Trophoblast cell (in vitro differentiated cells and primary cell): ENCODE data around the gene PLA2G10.

Source experiments
- DNase-seq, 2 donors: peaks; one replicate each; pipeline ENCODE4 v3.0.0-alpha.2; 2016
- H2AFZ ChIP-seq: 2 replicates; pipeline ENCODE4 v1.6.1; 2013; ENCODE audit warnings: low read length, moderate library complexity, mild to moderate bottlenecking; ENCODE audit not compliant: insufficient read depth, poor library complexity
- H2AK5ac ChIP-seq: 2 replicates; pipeline ENCODE4 v1.6.1; 2013; ENCODE audit warnings: mild to moderate bottlenecking, low read length
- H2BK120ac ChIP-seq: 2 replicates; pipeline ENCODE4 v1.6.1; 2013; ENCODE audit warnings: low read length, mild to moderate bottlenecking, moderate library complexity; ENCODE audit not compliant: insufficient read depth, poor library complexity
- H2BK12ac ChIP-seq: 2 replicates; pipeline ENCODE4 v1.6.1; 2013; ENCODE audit warnings: mild to moderate bottlenecking, low read length, moderate library complexity
- H2BK5ac ChIP-seq: 2 replicates; pipeline ENCODE4 v1.6.1; 2013; ENCODE audit warnings: low read length, low read depth, moderate library complexity, mild to moderate bottlenecking; ENCODE audit not compliant: poor library complexity
- H3K14ac ChIP-seq: 2 replicates; pipeline ENCODE4 v1.6.1; 2013; ENCODE audit warnings: mild to moderate bottlenecking, low read length
- H3K18ac ChIP-seq: 2 replicates; pipeline ENCODE4 v1.6.1; 2013; ENCODE audit warnings: mild to moderate bottlenecking, low read length
- H3K23ac ChIP-seq: 2 replicates; pipeline ENCODE4 v1.6.1; 2013; ENCODE audit warnings: low read length
- H3K27ac ChIP-seq: 2 replicates; pipeline ENCODE4 v1.5.1; 2013; ENCODE audit warnings: low read depth, mild to moderate bottlenecking, inconsistent platforms, low read length, moderate library complexity
- H3K27me3 ChIP-seq: 2 replicates; pipeline ENCODE4 v1.6.1; 2013; ENCODE audit warnings: inconsistent platforms, mild to moderate bottlenecking, low read length, moderate library complexity; ENCODE audit not compliant: insufficient read depth
- H3K36me3 ChIP-seq, 2 experiments: 1 replicate in 1 of 2; 2 replicates in 1 of 2; pipeline ENCODE4 v1.6.1; 2013; ENCODE audit warnings: low read length in 2 of 2, mild to moderate bottlenecking in 2 of 2, moderate library complexity in 1 of 2; ENCODE audit not compliant: insufficient read depth in 2 of 2, control insufficient read depth in 1 of 2
- H3K4ac ChIP-seq: 2 replicates; pipeline ENCODE4 v1.6.1; 2013; ENCODE audit warnings: low read depth, mild to moderate bottlenecking, low read length, moderate library complexity
- H3K4me1 ChIP-seq, 2 experiments: 1 replicate in 1 of 2; 2 replicates in 1 of 2; pipeline ENCODE4 v1.6.1; 2013; ENCODE audit warnings: low read length in 2 of 2, mild to moderate bottlenecking in 2 of 2, moderate library complexity in 1 of 2; ENCODE audit not compliant: insufficient read depth in 2 of 2, control insufficient read depth in 1 of 2
- H3K4me2 ChIP-seq: 2 replicates; pipeline ENCODE4 v1.6.1; 2013; ENCODE audit warnings: inconsistent platforms, mild to moderate bottlenecking, low read length, moderate library complexity
- H3K4me3 ChIP-seq: 2 replicates; pipeline ENCODE4 v1.5.1; 2013; ENCODE audit warnings: mild to moderate bottlenecking, low read depth, low read length, inconsistent platforms
- H3K79me1 ChIP-seq: one replicate; pipeline ENCODE4 v1.6.1; 2013; ENCODE audit warnings: low read length
- H3K79me2 ChIP-seq: 2 replicates; pipeline ENCODE4 v1.6.1; 2013; ENCODE audit warnings: low read length, mild to moderate bottlenecking; ENCODE audit not compliant: control insufficient read depth, insufficient read depth, poor library complexity
- H3K9ac ChIP-seq: 2 replicates; pipeline ENCODE4 v1.6.1; 2013; ENCODE audit warnings: mild to moderate bottlenecking, low read length
- H3K9me3 ChIP-seq: 2 replicates; pipeline ENCODE4 v1.6.1; 2013; ENCODE audit warnings: low read depth, mild to moderate bottlenecking, control low read depth, inconsistent platforms, low read length; ENCODE audit not compliant: insufficient read depth
- H4K12ac ChIP-seq: 2 replicates; pipeline ENCODE4 v1.6.1; 2013; ENCODE audit warnings: low read depth, mild to moderate bottlenecking, low read length, moderate library complexity
- H4K8ac ChIP-seq: 2 replicates; pipeline ENCODE4 v1.6.1; 2013; ENCODE audit warnings: low read depth, mild to moderate bottlenecking, low read length, moderate library complexity
- H4K91ac ChIP-seq: one replicate; pipeline ENCODE4 v1.6.1; 2013; ENCODE audit warnings: low read depth, mild to moderate bottlenecking, low read length, moderate library complexity
- WGBS: extraction: QIAGEN DNeasy Blood & Tissue Kit; methylation state at CpG from one replicate; pipeline ENCODE4 v1.1.7; 2013; ENCODE audit warnings: missing lambda C conversion rate; ENCODE audit not compliant: insufficient read length, insufficient coverage; ENCODE audit errors: extremely low coverage; 5-methylcytosine and 5-hydroxymethylcytosine counted together

The PLA2G10 gene

GRCh38 chr16:14652726-14653125, 41.4 kb downstream of the PLA2G10 start:
- Histone ChIP-seq H3K27ac (no peak overlapping the region), H3K79me1 (no peaks in the 10 kb centered on the region), H3K27me3 (no peaks in the 10 kb centered on the region), H3K79me2 (no peaks in the 10 kb centered on the region), H3K9ac (no peak overlapping the region), H3K4me3 (no peak overlapping the region), H3K23ac (no peak overlapping the region), H3K18ac (no peak overlapping the region), H4K8ac (no peak overlapping the region), H2BK120ac (no peak overlapping the region), H3K36me3 (peaks cover 34 to 54% of the 10 kb centered on the region in 2 experiments), H3K9me3 (no peaks in the 10 kb centered on the region), H2AK5ac (no peak overlapping the region), H2BK12ac (no peak overlapping the region), H3K4me1 (no peaks in the 10 kb centered on the region), H3K14ac (no peak overlapping the region), H3K4ac (no peak overlapping the region), H2AFZ (no peak overlapping the region), H4K12ac (no peak overlapping the region), H4K91ac (no peak overlapping the region), H3K4me2 (no peak overlapping the region), H2BK5ac (no peak overlapping the region)
- DNase-seq = no peak
- WGBS = no CpG with 5 or more reads among the region's 2 CpGs

DNA sequence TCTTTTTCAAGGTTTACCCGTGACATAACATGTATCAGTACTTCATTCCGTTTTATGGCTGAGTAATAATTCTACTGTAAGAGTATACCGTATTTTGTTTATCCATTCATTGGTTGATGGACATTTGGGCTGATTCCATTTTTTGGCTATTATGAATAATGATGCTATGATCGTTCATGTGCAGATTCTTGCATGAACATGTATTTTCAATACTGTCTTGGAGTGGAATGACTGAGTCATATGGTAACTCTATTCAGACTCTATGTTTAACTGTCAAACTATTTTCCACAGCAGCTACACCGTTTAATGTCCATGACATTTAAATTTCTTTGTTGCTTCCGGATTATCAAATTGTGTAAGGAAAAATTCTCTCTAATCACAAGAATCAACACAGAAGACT, 43.5 kb downstream of the PLA2G10 start:
- DNase-seq = no peak
- Histone ChIP-seq H3K18ac (no peak overlapping the region), H3K4me1 (no peaks in the 10 kb centered on the region), H3K9me3 (no peaks in the 10 kb centered on the region), H4K8ac (no peak overlapping the region), H3K14ac (no peak overlapping the region), H3K36me3 (peaks cover 44 to 56% of the 10 kb centered on the region in 2 experiments), H2AK5ac (no peak overlapping the region), H3K4me3 (no peak overlapping the region), H4K91ac (no peak overlapping the region), H3K79me2 (no peaks in the 10 kb centered on the region), H3K23ac (no peak overlapping the region), H3K4ac (no peak overlapping the region), H3K27me3 (no peaks in the 10 kb centered on the region), H2BK12ac (no peak overlapping the region), H3K9ac (no peak overlapping the region), H2AFZ (no peak overlapping the region), H2BK120ac (no peak overlapping the region), H3K27ac (no peak overlapping the region), H4K12ac (no peak overlapping the region), H3K4me2 (no peak overlapping the region), H2BK5ac (no peak overlapping the region), H3K79me1 (no peaks in the 10 kb centered on the region)
- WGBS = no CpG with 5 or more reads among the region's 6 CpGs

DNA sequence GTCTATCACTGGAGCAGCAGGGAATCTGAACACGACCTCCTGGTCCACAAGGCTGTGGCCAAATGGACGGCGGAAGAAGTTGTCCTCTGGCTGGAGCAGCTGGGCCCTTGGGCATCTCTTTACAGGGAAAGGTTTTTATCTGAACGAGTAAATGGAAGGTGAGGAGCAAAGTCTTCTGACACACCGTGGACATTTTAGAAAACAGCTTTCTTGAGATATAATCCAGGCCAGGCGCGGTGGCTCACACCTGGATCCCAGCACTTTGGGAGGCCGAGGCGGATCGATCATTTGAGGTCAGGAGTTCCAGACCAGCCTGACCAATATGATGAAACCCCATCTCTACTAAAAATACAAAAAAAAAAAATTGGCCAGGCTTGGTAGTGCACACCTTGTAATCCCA, 44.3 kb downstream of the PLA2G10 start:
- no peak overlapping the region for H2BK120ac ChIP-seq
- no peak for DNase-seq
- H3K27ac ChIP-seq = no peak overlapping the region
- no peaks in the 10 kb centered on the region for H3K9me3 ChIP-seq
- no peak overlapping the region for H4K91ac ChIP-seq
- no peak overlapping the region for H3K14ac ChIP-seq
- no CpG with 5 or more reads among the region's 10 CpGs for WGBS
- no peak overlapping the region for H4K12ac ChIP-seq
- no peak overlapping the region for H2BK5ac ChIP-seq
- no peak overlapping the region for H2AK5ac ChIP-seq
- no peak overlapping the region for H3K18ac ChIP-seq
- H3K79me2 ChIP-seq = no peaks in the 10 kb centered on the region
- H3K9ac ChIP-seq = no peak overlapping the region
- no peaks in the 10 kb centered on the region for H3K4me1 ChIP-seq
- H4K8ac ChIP-seq = no peak overlapping the region
- H3K4me2 ChIP-seq = no peak overlapping the region
- H3K23ac ChIP-seq = no peak overlapping the region
- H3K79me1 ChIP-seq = no peaks in the 10 kb centered on the region
- peaks cover 45 to 55% of the 10 kb centered on the region in 2 experiments for H3K36me3 ChIP-seq
- no peak overlapping the region for H2AFZ ChIP-seq
- no peak overlapping the region for H2BK12ac ChIP-seq
- no peak overlapping the region for H3K4me3 ChIP-seq
- no peaks in the 10 kb centered on the region for H3K27me3 ChIP-seq
- no peak overlapping the region for H3K4ac ChIP-seq

DNA sequence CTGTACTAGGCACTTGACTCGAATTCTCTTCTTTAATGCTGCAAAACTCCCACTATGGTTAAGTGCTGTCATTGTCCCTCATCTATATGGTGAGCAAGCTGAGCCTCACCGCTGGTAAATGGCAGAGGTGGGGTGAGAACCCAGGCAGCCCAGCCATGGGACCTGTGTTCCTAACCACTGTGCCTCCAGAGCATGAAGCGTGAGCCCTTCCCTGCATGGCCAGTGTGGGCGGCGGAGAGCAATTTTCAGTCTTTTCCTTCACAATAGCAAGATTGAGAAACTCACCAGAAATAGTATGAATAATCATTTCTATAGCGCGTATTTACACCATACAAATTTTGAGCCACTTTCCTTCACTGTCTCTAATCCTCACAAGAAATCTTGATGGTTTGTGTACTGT, 52.2 kb downstream of the PLA2G10 start:
- H3K14ac ChIP-seq = no peak overlapping the region
- WGBS = no CpG with 5 or more reads among the region's 7 CpGs
- H4K8ac ChIP-seq = no peak overlapping the region
- peaks cover 30 to 37% of the 10 kb centered on the region in 2 experiments for H3K36me3 ChIP-seq
- no peaks in the 10 kb centered on the region for H3K9me3 ChIP-seq
- H3K23ac ChIP-seq = no peak overlapping the region
- no peak for DNase-seq
- no peak overlapping the region for H4K91ac ChIP-seq
- no peak overlapping the region for H3K18ac ChIP-seq
- H3K4me3 ChIP-seq = no peak overlapping the region
- H2BK120ac ChIP-seq = no peak overlapping the region
- H2BK5ac ChIP-seq = no peak overlapping the region
- no peak overlapping the region for H2AFZ ChIP-seq
- H3K9ac ChIP-seq = no peak overlapping the region
- H4K12ac ChIP-seq = no peak overlapping the region
- no peak overlapping the region for H2AK5ac ChIP-seq
- peak overlapping the region; percentile 58 for H3K4ac ChIP-seq
- H3K4me1 ChIP-seq = no peaks in the 10 kb centered on the region
- H3K27me3 ChIP-seq = no peaks in the 10 kb centered on the region
- peaks cover 9% of the 10 kb centered on the region for H3K79me2 ChIP-seq
- no peak overlapping the region for H3K27ac ChIP-seq
- H3K4me2 ChIP-seq = no peak overlapping the region
- H3K79me1 ChIP-seq = no peaks in the 10 kb centered on the region
- no peak overlapping the region for H2BK12ac ChIP-seq
